ENCODE data around the gene GABRB3.

DNA sequence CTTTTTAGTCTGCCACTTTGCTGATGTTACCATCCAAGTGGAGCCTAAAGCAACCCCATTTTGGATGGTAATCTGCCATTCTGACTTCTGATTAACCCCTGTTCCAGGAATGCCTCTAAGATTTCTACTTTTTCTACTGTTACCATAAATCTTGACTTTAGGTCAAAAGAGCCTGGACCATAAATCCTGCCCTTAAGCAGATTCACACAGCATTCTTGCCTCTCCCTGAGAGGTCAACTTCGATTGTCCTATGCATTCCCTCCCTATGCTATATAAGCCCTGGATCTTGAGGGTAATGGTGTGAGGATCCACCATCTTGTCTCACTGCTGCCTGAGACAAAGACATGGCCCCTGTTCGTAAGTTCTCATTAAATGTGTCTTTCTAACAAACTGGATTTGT is 177.3 kb downstream of the GABRB3 start:
- TF ChIP-seq, protein P1, sequence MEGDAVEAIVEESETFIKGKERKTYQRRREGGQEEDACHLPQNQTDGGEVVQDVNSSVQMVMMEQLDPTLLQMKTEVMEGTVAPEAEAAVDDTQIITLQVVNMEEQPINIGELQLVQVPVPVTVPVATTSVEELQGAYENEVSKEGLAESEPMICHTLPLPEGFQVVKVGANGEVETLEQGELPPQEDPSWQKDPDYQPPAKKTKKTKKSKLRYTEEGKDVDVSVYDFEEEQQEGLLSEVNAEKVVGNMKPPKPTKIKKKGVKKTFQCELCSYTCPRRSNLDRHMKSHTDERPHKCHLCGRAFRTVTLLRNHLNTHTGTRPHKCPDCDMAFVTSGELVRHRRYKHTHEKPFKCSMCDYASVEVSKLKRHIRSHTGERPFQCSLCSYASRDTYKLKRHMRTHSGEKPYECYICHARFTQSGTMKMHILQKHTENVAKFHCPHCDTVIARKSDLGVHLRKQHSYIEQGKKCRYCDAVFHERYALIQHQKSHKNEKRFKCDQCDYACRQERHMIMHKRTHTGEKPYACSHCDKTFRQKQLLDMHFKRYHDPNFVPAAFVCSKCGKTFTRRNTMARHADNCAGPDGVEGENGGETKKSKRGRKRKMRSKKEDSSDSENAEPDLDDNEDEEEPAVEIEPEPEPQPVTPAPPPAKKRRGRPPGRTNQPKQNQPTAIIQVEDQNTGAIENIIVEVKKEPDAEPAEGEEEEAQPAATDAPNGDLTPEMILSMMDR (IDR thresholded peaks at IDR 0.05; ENCODE audit: extremely low read depth in 1 of 2, insufficient read depth in 1 of 2, low read depth in 1 of 2, low read length in 2 of 2): no peak
- TF ChIP-seq FOS (IDR thresholded peaks at IDR 0.05; ENCODE audit: borderline replicate concordance, insufficient read depth, low read length) (no peak), POLR2A (IDR thresholded peaks at IDR 0.05; ENCODE audit: low read depth, low read length) (no peak), EZH2 (IDR thresholded peaks at IDR 0.05; ENCODE audit: borderline replicate concordance, low read depth, low read length, severe bottlenecking) (no peak), POLR2AphosphoS5 (IDR thresholded peaks at IDR 0.05; ENCODE audit: insufficient read depth, low read depth, low read length) (no peak), GATA2 (IDR thresholded peaks at IDR 0.05; ENCODE audit: insufficient read depth, insufficient read length, low read depth, low read length) (no peak), MYC (IDR thresholded peaks at IDR 0.05; ENCODE audit: low read depth, low read length) (no peak), JUN (IDR thresholded peaks at IDR 0.05; ENCODE audit: borderline replicate concordance, insufficient read depth, insufficient read length, low read depth) (no peak)
- TF ChIP-seq, protein P2, sequence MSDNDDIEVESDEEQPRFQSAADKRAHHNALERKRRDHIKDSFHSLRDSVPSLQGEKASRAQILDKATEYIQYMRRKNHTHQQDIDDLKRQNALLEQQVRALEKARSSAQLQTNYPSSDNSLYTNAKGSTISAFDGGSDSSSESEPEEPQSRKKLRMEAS (IDR thresholded peaks at IDR 0.05; ENCODE audit: insufficient read depth, insufficient read length): no peak

Data from endothelial cell of umbilical vein (primary cell).